Muscle of back (tissue), 11 donors: ENCODE results near the gene GNPDA1. TPM values are rescaled to one million over a fixed set of nuclear protein-coding genes. Genes with fewer than 3 reads are reported as not detected.
A peak's percentile ranks its signal among the peaks of the same experiment; 100 is the strongest.

ENCODE experiments used
- DNase-seq, 3 donors: peaks; one replicate each; pipeline versions ENCODE4 v3.0.0 to v3.0.0-alpha.2; 2013
- polyA plus RNA-seq, 10 donors: library from polyadenylated mRNA; unstranded; fragments of 120-200 nt; gene quantifications; one replicate each; pipeline ENCODE4 v1.2.1, GENCODE V29; 2013; ENCODE audit not compliant: insufficient read length in 10 of 10

GNPDA1 gene
- polyA plus RNA-seq, 10 donors: 18.0 to 25.1 (median 22.9) TPM

DNA sequence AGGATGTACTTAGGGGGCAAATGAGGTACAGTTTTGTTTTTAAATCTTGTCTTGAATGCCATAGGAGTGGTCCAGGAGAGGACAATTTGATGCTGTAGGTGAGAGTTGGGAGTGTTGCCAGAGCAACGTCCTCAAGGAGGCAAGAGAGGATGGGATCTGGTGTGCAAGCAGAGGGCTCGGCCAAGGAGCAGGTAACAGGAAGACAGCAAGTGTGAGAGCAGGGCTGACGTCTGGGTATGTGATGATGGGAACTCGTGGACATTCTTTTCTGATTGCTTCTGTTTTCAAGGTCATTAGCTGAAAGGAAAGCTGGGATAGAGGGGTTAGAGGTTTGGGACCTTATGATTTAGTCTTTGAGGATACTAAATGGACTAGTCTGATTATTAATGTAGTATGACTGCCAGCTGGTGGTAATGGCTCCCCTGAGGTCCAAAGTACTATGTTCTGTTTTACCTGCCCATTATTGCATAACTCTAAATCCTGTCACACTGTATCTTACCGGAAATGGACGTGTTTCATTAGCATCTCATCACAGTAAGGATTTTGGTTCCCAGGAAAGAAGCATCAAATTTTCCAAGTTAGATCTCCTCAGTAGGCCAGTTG is 15.4 kb downstream of the GNPDA1 start:
- no peak for DNase-seq

DNA sequence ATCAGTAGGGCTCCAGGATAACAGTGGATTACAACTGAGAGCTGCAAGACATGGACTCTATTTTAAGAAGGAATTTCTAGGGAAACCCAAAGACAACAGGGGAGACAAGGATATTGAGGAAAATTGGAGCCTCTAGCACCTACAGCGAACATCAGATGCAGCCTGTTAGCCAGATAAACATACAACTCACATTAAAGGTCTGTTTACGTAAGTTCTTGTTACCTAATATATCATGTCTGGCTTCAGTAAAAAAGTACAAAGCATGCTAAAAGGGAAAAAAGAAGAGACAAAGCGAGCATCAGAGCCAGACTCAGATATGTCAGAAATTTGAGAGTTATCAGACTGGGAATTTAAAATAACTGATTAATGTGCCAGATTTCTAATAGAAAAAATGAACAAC is 17.2 kb downstream of the GNPDA1 start:
- no peak for DNase-seq

DNA sequence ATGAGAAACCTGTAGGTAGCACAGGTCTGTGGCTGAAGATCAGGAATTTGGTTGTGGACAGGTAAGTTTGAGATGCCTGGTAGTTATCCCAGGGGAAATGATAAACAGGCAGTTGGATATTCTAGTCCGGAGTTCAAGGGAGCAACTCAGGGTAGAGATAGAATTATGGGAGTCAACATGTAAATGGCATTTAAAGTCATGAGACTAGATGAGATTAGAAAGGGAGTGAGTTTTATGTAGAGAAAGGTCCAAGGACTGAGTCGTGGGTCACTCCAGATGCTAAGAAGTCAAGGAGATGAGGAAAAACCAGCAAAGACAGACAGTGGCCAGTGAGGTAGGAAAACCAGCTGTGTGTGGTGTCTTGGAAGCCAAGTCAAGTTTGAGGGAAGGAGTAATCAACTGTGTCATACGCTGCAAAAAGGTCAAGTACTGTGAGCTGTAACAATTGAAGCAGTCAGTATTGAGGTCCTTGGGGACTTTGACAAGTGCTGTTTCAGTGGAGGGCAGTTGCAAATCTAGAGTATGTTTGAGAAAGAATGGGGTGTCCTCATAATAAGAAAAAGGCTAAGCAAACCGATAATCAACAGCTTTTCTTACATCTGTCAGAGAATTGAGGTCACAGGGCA is 18.2 kb downstream of the GNPDA1 start:
- DNase-seq: no peak

DNA sequence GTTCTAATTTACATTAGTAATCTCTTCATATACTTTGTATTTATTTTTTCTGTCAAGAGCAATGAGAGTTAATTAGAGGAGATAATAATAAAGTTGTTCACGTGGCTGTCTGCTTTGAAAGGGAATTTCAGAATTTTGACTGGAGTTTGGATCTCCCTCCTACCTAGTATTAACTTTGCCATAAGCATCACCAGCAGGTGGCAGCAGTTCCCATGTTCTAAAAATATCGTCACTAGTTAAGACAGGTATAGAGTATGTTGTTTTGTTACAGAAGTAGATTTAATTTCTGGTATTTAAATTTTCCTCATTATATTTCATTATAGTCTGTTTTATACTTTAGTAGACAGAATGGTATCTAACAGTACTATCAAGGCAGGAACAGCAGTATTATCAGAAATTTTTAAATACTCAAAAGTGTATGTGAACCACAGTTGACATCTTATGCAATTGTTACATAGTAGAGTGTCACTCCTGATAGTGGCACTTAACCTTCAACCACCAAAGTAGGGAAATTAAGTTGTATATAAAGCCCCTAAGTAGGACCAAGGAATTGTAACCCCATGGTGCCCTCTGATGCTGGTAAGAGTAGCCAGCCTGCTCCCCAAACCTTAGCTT is 20.4 kb downstream of the GNPDA1 start:
- DNase-seq: peak; percentile 68 to 83 (median 77)

DNA sequence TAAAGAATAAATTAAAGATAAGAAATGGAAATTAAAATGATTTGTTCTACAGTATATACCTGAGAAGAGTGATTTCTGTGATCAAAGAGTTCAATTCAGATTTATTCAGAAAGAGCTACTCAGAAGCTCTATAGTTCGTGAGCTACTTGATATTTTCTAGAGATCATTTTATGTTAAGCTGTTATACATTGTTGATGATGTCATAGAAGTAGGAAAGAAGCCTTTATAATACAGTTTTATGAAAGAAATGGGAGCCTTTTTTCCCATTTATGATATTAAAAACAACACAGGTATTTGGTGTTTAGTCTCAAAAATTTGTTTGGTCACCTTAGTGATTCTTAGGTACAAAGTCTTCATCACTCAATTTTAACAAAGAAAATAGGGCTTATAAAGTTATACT is 23.1 kb downstream of the GNPDA1 start:
- DNase-seq: no peak

DNA sequence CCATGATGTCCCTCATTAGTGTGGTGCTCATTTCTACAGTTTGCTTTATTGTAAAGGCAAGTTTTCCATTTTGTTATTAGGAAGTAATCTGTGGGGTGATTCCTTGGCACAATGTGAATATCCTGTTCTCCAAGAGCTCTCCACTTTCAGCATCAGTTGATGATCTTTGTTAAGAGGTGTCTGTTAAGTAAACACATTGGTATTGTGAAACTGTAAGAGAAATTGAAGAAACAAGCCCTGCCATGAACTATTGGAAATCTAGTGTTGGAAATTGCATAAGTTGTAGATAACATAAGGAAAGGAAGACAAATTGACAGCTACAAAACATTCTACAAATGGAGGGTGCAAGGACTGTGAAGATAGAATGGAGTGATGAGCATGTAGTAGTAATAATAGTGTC is 26.8 kb downstream of the GNPDA1 start:
- DNase-seq: no peak

DNA sequence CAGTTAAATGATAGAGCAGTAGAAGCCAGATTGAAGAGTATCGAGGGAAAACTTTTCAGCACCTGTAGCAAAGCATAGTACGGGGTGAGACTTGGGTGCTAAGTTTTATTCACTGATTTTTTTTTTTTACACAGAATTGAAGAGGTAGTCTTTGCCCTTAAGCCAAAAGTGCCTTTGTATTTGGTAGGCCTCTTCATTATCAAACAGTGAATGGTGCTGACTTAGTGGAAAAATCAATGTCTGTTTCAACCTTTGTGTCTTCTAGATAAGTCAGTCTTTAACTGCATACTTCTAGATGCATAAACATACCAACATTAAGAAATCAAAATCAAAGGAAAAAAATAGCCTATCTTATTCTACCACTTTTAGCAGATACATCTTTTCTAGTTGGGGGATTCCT is 30.2 kb downstream of the GNPDA1 start:
- DNase-seq: no peak

DNA sequence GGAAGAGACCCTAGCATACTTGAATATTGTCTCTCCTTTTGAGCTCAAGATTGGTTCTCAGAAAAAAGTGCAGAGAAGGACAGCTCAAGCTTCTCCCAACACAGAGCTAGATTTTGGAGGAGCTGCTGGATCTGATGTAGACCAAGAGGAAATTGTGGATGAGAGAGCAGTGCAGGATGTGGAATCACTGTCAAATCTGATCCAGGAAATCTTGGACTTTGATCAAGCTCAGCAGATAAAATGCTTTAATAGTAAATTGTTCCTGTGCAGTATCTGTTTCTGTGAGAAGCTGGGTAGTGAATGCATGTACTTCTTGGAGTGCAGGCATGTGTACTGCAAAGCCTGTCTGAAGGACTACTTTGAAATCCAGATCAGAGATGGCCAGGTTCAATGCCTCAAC is 34.4 kb downstream of the GNPDA1 start:
- DNase-seq: no peak

DNA sequence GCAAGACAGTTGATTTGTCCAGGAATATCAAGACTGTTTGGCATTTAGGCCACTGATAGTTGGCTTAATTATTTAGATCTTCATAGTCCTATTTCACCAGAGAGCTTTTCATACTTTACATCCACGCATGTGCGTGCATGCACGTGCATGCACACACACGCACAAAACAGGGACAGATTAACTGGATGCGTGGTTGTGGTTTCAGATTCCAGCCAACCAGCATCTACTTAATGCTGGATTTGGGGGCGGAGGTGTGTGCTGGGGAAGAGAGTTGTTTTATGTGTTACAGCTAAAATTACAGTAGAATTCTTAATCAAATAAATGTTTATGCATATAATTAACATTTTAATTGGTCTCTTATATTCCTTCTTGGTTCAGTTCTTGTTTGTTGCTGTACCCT is 36.7 kb downstream of the GNPDA1 start:
- DNase-seq: no peak

DNA sequence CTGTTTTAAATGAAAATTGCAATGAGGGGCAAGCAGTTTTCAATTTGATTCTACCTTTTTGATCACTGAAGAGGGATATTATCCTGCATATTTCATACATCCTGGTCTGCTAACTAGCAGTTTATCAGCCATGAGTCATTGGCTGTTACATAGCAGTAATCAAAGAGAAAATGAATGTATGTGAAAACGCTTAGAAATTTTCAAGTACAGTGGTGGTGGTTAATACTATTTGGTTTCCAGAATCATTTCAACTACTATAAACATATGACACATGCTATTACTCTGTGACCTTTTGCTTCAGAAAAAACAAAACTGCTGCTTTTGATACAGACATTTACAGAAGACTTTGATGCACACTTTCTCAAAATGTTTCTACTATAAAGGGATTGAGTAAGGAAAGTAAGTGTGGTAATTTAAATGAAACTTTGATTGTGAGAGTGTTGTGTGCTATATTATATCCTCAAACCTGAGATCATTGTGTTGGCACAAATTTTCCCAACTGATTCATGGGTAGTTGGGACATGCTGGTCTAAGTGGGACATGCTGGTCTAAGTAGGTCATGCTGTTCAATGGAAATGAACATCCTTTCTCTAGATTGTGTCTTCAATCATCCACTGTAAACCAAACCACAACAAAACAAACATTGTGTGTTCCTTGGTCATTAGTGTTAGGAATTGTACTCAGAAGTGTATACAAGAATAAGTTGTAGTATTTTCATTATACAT is 38.8 kb downstream of the GNPDA1 start:
- DNase-seq: no peak

DNA sequence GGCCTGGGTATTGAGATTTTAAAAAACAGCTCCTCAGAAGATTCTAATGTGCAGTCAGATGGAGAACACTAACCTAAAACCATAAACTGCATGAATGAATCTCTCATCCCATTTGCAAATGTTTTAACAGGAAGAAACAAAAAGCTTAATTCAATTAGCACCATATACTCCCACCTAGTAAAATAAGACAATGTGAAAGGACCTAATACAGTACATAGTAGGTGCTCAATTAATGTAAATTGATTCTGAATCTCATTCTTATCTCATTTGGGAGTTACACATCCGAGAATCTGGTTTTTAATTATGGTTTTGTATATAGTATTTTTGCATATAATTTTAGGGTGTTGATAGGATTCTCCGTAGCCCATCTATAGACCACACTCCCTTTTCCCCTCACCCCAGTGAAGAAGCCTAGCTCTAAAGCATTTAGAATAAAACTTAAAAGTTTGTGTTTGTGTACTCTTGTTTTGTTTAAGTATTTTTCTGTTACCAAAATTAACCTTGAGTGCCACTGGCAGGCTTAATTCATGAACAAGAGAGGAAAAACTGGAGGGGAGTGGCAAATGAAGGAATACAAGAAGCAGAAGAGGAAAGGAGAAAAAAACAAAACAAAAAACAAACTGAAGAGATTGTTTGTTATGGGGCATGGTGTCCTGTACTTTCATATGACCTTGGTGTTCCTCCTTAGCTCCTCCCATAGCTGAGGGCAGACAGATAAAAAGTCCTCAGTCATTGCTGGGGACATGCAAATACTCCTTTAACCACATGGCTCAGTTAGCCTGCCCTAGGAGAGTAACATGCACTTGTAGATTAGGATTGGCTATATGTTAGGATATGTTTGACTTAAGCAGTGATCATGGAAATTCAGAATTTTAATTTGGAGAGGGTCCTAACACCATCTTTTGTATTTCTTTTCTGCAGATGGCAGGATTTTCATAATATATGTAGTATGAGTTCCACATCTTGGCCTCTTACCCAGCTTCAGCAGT is 42.8 kb downstream of the GNPDA1 start:
- DNase-seq: no peak

DNA sequence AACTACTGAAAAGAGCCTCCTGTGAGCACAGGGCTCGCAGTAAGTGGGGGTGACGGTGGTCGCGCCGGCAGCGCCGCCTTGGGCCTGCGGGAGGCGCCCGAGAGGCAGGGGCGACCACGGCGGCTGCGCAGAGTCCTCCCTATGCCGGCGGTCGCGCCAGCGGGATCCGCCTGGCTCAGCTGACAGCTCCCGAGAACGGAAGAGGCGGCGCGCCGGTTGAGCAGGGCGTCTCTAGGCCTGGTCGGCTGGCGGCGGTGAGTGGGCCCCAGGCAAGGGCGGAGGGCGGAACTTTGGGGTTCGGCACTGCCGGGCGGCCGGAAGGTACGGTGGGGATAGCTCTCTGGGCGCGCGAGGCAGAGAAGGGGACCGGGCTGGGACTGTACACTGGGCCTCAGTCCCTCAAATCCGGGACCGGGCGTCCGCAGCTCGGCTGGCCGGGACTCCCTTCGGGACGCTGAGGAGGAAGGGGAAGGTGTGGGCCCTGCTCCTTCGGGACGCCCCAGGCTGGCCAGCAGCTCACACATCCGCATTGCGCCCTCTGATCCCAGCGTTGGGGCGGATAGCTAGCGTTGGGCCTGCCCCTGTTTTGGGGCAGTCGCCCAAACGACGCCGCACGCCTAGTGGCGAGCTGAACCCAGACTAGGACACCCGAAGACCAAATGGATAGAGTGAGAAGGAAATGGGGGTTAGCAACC is 43.8 kb downstream of the GNPDA1 start, which contains the start of gene RNF14:
TSS of gene RNF14 (plus strand) at position 192 of the 695 bp plus-strand sequence. CDS start 4,484 bp downstream, outside the sequence.
- DNase-seq: peak; percentile 92 to 98 (median 94)

DNA sequence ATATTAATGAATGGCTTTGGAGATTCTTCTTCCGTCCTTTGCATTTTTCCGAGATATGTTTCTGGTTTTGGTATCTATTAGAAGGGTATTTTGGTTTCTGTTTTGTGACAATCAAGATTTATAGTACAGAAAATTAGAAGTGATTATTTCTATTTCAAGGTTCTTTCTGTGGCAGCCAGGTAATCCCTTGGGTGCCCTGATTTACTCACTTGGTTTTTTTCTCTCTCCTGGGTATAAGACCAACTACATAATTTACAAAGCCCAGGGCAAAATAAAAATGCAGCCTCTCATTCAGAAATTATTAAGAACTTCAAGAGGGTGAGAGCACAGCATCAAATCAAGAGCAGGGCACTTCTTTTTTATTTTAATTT is 45.9 kb downstream of the GNPDA1 start:
- no peak for DNase-seq

DNA sequence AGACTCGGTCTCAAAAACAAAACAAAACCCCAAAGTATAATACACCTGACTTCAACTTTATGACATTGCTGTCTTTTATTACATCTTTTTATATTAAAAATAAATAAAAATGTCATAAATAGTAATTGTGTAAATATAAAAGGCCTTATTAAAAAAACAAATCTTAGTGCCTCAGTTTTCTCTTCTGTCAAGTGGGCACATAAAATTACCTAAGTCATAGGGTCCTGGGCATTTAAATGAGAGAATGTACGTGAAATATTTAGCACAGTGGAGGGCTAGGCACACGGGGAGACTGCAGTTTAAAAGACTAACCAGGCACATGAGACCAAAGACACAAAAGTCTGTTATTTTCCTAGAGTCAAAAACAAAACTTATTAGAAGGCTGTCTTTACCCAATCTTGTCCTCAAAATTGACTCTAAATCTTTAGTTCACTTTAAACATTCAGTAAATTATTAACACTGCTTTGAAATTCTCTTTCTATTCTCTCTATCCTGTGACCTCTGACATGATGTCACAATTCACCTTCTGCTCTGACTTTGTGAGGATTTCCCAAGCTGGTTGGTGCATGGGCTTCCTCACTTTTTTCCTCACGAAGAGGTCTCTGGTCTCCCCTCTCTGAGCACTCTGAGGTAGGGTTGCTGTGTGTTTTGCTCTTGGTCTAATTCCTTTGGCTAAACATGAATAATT is 46.4 kb downstream of the GNPDA1 start:
- no peak for DNase-seq

DNA sequence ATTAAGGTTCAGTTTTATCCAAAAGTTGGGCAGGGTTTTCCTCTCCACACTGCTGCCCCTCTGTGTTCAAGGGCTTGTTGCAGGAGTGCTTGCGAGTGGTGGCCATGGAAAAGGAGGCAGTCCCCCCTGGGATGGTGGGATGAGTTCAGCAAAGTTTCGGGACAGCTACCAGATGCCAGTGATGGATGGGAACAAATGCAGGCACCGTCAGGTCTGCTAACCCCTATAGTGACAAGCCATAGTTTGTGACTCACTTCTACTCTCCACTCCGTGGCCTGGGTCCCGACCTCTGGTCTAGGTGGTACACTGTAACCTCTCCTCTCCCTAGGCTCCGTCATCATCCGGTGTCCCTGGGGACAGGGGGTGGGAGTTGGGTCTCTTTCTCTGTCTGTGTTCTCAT is 47.8 kb downstream of the GNPDA1 start:
- no peak for DNase-seq

DNA sequence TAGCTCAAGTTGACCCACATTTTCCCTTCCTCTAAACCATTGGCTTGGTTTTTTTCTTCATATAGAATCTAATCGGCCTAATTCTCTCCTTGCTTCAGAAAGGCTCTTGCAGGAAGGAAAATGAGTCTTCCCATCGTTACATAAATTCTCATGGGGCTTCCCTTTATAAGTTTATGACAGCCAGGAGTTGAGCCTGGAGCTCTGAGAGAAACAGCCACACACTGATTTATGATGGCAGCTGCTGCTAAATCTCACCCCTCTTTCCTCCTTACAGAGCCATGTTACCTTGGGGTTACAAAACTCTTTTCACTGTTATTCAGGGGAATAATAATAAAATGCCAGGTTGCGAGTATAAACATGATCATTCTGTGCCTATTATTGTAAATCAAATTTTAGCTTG is 49.1 kb downstream of the GNPDA1 start:
- DNase-seq: no peak

DNA sequence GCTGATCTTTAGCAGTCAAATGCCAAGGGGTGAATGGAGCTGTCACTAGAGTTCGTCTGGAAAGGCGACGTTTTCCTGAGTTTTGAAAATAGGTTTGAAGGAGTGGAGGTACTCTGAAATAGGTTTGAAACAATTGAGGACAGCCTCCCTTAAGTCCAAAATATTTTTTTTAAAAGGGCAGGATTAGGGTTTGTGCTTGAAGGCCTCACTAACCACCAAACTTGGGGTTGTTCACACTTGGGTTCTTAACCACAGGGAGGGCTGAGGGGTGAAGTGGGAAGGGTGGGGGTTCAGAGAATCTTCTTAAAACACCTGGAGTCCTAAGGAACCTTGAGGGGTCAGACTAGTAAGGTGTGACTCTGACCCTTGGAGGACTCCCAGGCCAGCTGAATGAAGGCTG is 51.4 kb downstream of the GNPDA1 start:
- no peak for DNase-seq

DNA sequence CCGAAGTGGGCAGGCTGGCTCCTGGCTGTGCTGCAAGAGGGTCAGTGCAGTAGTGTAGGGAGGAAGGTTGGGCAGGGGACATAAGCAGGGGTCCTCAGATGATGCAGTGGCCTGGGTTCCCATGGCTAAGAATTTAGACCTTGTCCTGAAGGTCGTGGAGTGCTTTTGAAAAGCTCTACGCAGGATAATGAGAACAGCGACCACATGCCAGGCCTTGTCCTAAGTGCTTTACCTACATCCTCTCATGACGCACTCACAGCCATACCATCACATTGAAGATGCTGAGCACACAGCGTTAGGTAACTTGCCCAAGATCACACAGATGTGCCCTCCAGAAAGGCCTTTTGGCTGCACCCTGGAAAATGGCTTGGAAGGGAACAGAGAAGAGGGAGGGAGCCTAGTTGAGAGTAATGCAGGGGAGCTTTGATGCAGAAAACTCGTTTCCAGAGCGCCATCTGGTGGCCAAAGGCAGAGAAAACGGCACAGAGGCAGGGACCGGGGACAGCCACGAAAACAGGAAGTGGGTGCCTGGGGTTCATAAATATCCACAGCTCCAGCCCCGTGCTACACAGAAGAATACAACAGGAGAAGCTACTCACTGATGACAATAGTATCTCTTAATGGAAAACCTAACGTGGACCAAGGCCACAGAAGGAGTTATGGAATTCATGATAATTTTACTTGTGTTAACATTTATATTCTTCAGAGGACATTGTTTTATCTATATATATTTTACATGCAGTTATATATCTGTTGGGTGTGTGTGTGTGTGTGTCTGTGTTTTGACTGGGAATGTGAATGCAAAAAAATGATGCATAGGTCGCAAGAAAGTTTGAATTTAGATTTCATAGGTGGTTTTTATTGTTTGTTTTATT is 52.1 kb downstream of the GNPDA1 start:
- peak; percentile 88 to 96 (median 94) for DNase-seq

DNA sequence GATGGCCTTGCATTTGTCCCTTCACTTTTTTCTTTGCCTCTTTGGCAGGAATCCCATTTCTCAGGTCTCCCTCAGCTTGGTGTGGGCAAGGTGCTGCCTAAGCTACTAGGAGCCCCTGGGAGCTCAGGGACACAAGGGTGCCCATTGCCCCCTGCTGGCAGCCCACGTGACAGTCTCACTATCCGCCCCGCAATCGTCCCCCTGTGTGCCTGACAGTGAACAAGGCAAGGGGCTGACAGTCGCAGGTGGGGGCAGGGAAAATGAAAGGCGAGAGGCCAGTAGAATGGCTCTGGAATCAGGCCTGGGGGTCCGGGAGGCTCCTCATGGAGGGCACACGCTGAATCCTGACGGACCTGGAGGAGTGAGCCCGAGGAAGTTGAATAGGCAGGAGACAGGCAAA is 52.8 kb downstream of the GNPDA1 start:
- DNase-seq: no peak
